HG02642 (cell line): Measurements from ENCODE around the gene ZFYVE28.

Experiments
- ATAC-seq: cut with Tn5 transposase; IDR thresholded peaks from one replicate; pipeline ENCODE4 v1.9.1; 2021; ENCODE audit warnings: mild to moderate bottlenecking; ENCODE audit not compliant: unreplicated experiment, poor library complexity

Gene ZFYVE28

GRCh38 chr4:2356123-2357069, 62.0 kb downstream of the ZFYVE28 start:
- no peak for ATAC-seq

DNA sequence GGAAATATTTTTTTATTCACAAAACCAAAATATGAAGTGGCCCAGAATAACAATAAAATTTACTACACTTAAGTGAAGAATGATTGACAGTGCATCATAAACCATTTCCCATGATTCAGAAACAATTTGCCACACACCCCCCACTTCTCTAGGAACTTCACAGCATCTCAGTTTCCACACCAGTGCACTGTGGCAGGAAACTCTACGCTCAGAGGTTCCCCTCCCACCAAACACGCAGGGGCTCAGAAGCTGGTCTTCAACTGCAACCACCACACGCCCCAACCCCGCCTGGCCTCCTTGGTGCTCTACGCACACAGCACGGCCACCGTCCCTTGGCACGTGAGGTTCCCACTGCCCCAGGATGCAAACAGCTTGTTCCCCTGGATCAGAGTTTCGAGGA, 63.7 kb downstream of the ZFYVE28 start:
- ATAC-seq: no peak

DNA sequence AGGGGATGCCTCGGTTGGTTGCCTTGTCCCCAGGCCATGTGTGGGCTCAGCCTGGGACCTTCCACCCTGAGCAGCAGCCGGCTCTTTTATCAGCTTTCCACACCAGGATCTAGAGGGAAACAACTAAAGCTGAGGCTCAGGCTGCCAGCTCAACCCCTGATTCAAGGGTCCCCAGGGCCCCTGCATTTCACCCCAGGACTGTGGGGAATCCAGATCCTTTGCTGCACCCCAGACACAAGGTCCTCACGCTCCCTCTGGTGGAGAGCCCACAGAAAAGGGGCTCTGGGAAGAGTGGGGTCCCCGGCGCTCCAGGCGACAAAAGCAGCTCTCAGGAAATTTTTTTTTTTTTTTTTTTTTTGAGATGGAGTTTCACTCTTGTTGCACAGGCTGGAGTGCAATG, 64.3 kb downstream of the ZFYVE28 start:
- ATAC-seq: no peak

- ATAC-seq: no peak
Observed at GRCh38 chr4:2353222-2354107, 65.0 kb downstream of the ZFYVE28 start.

- ATAC-seq: no peak
Observed at GRCh38 chr4:2352729-2353221, 65.7 kb downstream of the ZFYVE28 start.

DNA sequence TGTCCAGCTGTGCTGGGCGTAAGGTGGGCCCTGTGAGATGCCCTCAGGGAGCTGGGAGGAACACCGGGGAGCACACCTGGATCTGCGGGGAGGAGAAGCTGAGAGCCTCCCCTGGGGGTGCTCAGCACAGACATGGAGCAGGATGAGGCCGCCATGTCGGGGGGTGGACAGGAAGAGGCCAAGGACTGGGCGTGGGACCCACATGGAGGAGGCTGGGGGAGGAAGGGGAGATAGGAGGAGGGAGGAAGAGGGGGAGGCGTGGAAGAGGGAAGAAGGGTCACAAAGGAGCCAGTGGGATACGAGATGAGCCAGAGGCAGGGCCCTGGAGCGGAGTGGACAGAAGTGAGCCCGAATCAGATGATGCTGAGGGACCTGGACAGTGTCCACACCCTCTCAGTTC, 66.3 kb downstream of the ZFYVE28 start:
- ATAC-seq: no peak

GRCh38 chr4:2350982-2351381, 67.5 kb downstream of the ZFYVE28 start:
- no peak for ATAC-seq

- ATAC-seq: no peak
Observed at GRCh38 chr4:2348786-2349185, 69.7 kb downstream of the ZFYVE28 start.

GRCh38 chr4:2347190-2347589, 71.3 kb downstream of the ZFYVE28 start:
- no peak for ATAC-seq

- no peak for ATAC-seq
Observed at GRCh38 chr4:2343476-2343875, 75.0 kb downstream of the ZFYVE28 start.

DNA sequence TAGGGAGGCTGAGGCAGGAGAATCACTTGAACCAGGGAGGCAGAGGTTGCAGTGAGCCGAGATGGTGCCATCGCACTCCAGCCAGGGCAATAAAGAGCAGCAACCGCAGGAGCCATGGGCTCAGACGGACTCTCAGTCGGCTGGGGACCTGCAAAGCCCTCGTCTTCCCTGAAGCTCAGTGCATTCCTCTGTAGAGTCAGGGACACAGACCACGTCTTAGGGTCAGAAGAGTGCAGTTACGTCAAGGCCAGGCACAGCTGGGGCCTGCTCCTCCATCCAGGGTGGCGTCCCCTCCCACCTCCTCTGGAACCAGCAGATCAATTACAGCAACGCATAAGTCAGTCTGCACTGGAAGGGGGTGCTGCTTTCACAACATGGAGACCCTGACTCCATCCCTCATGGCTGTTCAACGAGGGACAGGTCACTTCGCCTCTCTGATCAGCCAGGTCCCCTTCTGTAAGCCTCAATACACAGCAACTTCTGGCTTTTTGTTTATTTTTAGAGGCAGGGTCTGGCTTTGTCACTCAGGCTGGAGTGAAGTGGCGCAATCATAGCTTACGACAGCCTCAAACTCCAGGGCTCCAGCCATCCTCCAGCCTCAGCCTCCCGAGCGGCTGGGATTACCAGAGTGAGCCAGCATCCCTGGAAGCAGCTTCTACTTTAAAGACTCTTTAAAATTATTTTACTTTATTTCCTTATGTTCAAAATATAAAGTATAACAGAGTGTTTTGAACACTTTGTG, 76.4 kb downstream of the ZFYVE28 start:
- ATAC-seq: no peak

DNA sequence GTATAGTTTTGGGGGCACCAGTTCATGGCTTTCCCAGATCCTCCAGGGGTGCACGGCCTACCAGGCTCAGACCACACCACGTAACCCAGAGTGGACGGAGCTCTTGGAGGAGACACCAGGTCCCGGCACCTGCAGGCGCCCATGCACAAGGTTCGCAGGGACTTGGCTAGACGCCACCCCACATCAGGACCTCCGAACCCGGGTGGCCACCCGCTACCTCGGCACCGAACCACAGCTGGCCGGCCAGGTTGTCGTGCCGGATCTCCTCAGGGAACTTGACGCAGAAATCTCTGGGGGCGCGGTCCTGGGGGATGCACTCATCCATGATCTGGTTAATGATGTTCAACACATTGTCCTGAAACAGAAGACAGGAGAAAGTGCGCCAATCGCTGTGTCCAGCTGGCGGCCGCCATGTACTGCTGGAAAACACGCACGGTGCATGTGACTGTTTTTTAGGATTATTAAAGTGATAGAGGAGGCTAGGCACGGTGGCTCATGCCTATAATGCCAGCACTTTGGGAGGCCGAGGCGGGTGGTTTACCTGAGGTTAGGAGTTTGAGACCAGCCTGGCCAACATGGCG, 77.1 kb downstream of the ZFYVE28 start:
- no peak for ATAC-seq

DNA sequence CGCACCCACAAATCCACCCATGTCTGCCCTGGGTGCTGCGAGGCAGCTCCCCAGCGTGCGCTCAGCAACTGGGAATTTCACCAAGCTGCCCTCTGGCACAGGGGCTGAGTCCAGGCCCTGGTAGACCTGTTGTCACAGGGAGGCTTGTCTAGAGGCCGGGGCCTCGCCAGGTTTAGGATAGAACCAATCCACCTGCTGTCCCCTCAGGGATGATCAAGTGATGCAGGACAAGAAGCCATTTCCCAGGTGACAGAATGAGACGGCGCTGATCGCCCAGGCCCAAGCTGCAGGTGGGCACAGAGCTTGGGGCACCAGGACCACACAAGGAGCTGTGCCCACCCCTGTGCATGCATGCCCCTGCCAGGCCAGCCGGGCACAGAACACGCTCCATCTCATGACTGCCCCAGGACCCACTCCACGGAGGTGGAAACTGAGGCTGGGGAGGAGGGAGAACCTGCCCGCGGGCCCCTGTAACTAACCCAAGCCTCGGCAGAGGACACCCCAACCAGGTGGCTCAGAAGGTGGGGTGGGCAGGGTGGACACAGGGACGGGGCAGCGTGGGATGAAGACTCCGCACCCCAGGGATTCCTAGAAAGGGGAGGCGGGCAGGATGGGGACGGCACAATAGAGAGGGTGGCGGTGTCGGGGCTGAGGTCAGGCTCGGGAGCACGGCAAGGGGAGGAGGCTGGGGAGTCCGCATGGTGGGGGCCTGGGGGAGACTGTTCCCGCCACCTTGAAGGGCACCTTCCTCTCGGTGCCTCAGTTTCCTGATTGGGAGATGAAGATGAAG, 78.0 kb downstream of the ZFYVE28 start:
- no peak for ATAC-seq

- no peak for ATAC-seq
Observed at GRCh38 chr4:2339458-2340271, 78.8 kb downstream of the ZFYVE28 start.

DNA sequence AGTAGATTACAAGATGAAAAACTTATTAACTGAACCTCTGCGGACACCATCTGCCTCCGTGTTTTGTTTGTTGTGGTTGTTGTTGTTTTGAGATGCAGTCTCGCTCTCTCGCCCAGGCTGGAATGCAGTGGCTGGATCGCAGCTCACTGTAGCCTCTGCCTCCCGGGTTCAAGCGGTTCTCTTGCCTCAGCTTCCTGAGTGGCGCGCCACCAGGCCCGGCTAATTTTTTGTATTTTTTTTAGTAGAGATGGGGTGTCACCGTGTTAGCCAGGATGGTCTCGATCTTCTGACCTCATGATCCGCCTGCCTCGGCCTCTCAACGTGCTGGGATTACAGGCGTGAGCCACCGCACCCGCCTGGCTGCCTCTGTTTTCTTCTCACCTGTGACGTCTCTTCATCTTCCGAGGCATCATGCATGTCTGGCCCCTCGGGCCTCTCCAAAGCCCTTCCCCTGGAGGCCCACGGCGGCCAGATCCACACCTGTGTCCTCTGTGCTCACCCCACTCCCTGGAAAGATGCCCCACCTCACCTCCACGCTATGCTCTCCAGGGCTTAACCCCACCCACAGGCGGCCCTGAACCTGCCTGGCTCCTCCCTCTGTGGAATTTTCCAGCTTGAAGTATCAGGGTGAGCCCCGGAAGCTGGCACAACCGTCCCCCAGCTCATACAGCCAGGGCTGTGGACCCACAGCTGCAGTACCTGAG, 79.5 kb downstream of the ZFYVE28 start:
- ATAC-seq: no peak

- ATAC-seq: no peak
Observed at GRCh38 chr4:2337896-2338295, 80.5 kb downstream of the ZFYVE28 start.

GRCh38 chr4:2337131-2337723, 81.2 kb downstream of the ZFYVE28 start:
- no peak for ATAC-seq
